Measurements from ENCODE around the gene ITGA1.
A peak's percentile ranks its signal among the peaks of the same experiment; 100 is the strongest.
"Not testable (repeated sequence)": the region's sequence is repeated elsewhere in the genome, so short reads cannot be mapped to it uniquely, and the experiment has no call there.

Gene ITGA1

DNA sequence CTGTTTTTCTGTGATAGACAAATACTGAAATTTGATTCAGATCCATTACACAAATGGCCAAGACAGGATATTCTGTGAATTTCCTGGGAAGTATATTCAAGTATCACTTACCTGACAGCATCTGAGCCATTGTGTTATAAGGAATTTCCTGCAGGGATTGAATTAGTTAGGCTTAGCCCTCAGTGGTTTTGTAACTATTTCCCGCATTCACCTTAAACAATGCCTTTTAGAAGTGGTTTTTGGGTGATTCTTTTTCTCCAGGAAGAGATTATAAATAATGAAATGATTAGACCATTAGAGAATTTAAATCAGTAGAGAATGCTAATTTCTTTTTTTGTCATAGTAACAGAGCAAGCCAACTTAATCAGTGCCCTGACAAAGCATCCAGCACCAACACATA, 30.6 kb downstream of the ITGA1 start:
- Histone ChIP-seq H3K27ac (no peak overlapping the region), H3K4me3 (no peak overlapping the region)

DNA sequence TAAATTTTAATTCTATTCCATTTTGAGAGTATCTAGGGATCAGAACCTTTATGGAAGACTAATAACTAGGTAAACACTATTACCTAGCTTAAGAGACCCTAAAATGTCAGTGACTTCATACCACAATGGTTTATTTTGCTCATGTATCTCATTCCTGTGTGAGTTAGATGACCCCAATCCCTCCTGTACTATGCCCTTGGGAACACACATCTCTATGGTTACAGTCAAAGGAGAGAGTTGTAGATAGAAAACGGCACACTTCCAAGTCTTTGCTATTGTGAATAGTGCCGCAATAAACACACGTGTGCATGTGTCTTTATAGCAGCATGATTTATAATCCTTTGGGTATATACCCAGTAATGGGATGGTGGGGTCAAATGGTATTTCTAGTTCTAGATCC, 31.1 kb downstream of the ITGA1 start:
- not testable (repeated sequence) for H3K27ac ChIP-seq

GRCh38 chr5:52821901-52822300, 34.2 kb downstream of the ITGA1 start:
- H3K4me3 ChIP-seq: no peak overlapping the region
- H3K27ac ChIP-seq: peak overlapping the region in 1 of 21 experiments; percentile 18

More for the DNA sequence above, 31.1 kb downstream of the ITGA1 start:
- not testable (repeated sequence) for H3K4me3 ChIP-seq

DNA sequence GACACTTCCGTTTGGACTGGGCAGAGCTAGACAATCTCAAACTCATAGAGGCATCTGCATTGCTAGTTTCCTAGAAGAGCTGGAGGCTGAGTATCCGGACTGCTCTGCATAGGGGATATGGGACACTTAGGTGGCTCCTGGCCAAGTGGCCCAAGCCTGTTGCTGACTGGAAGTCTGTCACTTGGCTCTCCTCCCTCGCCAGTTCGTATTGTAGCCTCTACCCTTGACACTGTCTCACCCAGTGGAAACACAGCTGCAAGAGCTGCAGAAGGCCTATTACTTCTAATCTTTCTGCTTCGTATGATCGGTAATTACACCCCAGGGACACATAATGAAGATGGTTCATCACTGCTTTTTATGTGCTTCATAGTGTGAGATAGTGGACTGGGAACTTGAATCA, 34.7 kb downstream of the ITGA1 start:
- H3K4me3 ChIP-seq: no peak overlapping the region
- peak overlapping the region in 1 of 21 experiments; percentile 18 for H3K27ac ChIP-seq

DNA sequence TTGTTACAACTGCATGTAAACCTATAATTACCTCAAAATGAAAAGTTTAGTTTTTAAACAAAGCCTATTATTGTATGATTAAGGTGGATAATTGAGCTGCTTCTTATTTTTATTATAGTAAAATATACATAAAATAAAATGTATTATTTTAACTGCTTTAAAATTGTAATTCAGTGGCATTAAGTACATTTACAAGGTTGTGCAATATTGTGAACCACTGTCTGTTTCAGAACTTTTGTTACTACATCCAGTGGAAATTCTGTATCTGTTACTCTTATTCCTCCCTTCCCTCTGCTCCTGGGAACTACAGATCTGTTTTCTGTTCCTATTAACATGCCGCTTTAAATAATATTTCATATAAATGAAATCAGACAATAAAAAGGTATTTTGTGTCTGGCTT, 37.1 kb downstream of the ITGA1 start:
- no peak overlapping the region for H3K27ac ChIP-seq
- H3K4me3 ChIP-seq: no peak overlapping the region

GRCh38 chr5:52825826-52826225, 38.1 kb downstream of the ITGA1 start:
- Histone ChIP-seq H3K27ac (no peak overlapping the region), H3K4me3 (no peak overlapping the region)

DNA sequence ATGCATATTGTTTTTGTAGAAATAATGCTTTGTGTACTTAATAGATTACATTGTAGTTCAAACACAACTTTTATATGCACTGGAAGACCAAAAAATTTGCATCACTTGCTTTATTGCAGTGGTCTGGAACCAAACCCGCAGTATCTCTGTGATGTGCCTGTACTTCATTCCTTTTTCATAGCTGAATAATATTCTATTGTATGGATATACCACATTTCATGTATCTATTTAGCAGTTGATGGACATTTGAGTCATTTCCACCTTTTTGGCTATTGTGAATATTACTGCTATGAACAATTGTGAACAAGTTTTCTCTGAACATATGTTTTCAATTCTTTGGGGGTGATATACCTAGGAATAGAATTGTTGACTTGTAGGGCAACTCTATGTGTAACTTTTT, 40.1 kb downstream of the ITGA1 start:
- Histone ChIP-seq H3K27ac (no peak overlapping the region), H3K4me3 (no peak overlapping the region)

DNA sequence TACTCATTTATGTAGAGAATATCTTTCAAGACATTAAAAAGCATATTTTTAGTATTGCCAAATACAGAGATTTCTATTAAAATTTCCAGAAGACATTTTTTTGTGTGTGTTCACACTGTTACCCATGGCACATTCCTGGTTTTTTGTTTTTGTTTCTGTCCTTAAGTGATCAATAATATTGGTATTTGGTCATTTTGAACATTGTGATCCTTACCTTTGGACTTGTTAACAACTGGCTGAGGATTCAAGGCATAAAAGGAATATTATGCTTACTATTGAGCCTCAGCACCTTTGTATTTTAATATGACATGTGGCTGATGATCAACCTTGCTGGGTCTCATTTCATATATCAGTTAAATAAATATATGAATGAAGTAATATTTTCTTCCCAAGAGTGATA, 41.9 kb downstream of the ITGA1 start:
- Histone ChIP-seq H3K27ac (no peak overlapping the region), H3K4me3 (no peak overlapping the region)

DNA sequence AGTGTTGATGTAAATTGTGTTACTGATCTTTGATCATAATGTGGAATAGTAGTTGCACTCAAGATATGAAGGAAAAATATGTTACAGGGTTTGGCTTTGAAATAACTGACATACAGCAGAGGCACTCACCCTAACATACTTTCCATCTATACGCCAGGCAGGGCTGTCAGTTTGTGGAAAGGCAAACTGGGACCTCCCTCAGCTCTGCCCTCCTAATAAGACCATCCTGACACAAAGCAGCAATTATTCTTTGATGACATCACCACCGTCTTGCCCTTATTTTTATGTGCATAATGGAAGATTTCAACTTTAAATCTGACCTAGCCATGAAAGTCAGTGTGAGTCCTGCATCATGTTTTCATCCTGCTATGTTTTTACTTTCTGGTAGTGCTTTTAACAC, 42.9 kb downstream of the ITGA1 start:
- H3K27ac ChIP-seq: no peak overlapping the region
- H3K4me3 ChIP-seq: no peak overlapping the region

GRCh38 chr5:52831786-52832511, 44.2 kb downstream of the ITGA1 start:
- H3K27ac ChIP-seq: no peak overlapping the region
- no peak overlapping the region for H3K4me3 ChIP-seq

DNA sequence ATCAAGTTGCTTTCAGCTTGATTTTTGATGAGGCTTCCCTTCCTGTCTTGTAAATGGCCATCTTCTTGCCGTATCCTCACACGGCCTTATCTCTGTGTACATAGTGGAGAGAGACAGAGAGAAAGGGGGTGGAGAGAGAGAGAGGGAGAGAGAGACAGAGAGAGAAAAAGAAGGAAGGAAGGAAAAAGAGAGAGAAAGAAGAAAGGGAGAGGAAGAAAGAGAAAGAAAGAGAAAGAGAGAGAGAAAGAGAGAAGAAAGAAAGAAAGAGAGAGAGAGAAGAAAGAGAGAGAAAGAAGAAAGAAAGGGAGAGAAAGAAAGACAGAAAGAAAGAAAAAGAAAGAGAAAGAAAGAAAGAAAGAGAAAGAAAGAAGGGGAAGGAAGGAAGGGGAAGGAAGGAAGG, 46.6 kb downstream of the ITGA1 start:
- H3K4me3 ChIP-seq: no peak overlapping the region
- H3K27ac ChIP-seq: no peak overlapping the region

DNA sequence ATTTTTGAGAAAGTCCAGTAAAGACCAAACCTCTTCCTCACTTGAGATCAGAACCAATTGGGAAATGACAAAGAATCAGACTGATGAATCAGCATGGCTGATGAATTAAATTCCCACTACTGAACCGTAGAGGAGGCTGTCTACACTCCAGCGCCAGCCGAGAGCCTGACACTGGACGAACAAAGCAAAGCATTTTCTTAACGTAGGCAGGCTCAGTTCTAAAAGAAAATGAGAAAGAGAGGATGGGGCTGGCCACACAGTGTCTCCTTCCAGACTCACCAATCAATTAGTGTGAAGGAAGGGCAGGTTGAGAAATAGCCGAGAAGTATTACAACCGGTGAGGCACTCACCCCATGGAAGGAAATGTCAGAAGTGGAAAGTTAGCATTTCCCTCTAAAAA, 49.4 kb downstream of the ITGA1 start:
- Histone ChIP-seq H3K27ac (peak overlapping the region in 5 of 21 experiments; percentile 15 to 63 (median 29)), H3K4me3 (no peak overlapping the region)

DNA sequence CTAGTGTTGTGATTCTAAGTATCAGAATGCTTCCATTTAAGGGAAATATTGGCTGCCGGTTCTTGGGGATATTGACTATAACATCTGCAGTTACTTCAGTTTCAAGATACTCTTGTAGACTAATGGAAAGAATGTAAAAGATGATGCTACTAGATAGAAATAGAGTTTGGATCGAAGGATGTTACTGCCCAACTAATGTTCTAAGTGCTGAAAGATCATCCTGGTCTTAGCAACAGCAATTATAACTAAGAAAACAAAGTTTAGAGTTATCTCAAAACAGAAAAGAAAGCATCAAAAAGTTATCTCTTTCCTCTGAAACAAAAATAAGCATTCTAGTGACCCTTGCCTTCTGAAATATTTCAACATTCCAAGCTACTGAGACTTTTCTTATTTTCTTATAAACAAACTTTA, 49.9 kb downstream of the ITGA1 start:
- H3K27ac ChIP-seq: peak overlapping the region in 4 of 21 experiments; percentile 16 to 63 (median 36)
- no peak overlapping the region for H3K4me3 ChIP-seq

DNA sequence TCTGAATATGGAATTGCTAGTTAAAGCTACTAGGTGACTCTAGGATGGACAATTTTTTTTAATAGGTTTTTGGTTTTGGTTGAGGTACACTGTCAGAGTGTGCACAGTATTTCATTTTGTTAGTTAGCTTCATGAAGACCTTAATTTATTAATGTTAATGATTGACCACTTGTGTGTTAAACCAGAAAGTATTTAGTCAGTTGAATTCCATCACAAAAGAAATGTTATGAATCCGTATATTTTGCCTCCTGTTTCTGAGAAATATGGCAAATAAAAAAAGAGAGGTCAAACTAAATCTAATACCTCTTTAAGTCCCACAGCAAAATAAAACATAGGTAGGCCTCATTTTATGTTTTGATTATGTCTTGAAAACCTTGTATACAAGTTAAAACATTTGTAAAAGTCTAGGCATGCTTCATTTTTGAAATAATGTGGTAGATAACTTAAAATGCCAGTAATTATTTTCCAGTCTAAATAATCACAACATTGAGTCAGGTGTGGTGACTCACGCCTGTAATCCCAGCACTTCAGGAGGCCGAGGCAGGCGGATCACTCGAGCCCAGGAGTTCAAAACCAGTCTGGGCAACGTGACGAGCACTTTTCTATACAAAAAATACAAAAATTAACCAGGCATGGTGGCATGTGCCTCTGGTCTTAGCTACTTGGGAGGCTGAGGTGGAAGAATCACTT, 50.8 kb downstream of the ITGA1 start:
- Histone ChIP-seq H3K27ac (peak overlapping the region in 2 of 21 experiments; percentile 12 to 63), H3K4me3 (no peak overlapping the region)

DNA sequence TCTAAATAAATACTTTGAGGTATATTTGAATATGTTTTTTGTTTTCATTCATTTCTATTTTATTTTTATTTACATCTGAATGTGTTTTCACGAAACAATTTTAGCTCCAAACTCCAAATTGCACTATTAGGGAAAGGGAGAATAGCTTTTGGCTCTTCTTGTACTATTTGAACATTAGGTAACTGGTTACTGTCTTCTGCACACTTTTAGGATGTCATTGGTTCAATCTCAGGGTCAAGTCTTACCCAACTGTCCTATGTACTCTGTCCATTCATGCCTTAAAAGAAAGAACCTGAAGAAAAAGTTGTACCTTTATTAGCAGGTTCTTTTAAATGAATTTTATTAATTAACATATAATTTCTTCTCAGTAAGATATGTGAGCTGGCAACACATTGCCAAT, 51.6 kb downstream of the ITGA1 start:
- Histone ChIP-seq H3K4me3 (no peak overlapping the region), H3K27ac (peak overlapping the region in 1 of 21 experiments; percentile 37)

DNA sequence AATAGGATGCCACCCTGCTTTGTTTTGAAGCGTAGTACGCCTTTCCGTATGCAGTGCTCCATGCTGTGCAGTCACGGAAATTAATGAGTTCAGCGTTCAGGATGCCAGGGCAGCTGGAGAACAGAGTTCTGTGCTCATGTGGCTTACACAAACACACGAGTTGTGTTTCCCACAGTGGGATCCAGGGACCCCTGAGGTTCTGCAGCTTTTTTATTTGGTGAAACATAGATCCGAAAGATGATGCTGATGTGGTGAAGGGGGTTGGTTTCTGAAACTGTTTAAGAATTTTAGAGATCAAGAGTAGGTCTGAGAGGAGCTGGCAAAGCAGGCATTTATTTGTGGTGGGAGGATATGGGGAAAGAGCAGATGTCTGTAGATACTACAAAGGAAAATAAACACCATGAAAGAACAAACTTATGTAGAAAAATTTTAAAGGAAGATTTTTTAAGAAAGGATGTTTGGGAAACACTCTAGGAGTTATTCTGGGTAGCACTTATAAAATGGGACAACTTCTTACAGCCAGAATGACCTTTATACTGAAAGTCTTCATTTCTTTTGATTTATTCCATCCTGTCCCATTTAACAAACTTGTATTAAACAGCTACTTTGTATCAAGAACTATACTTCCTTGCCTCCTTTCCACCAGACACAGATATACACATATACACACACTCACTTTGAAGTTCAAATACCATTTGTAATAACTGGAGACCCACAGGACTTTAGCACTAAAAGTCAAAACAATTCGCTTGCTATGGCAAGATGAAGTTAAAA, 52.7 kb downstream of the ITGA1 start:
- no peak overlapping the region for H3K4me3 ChIP-seq

DNA sequence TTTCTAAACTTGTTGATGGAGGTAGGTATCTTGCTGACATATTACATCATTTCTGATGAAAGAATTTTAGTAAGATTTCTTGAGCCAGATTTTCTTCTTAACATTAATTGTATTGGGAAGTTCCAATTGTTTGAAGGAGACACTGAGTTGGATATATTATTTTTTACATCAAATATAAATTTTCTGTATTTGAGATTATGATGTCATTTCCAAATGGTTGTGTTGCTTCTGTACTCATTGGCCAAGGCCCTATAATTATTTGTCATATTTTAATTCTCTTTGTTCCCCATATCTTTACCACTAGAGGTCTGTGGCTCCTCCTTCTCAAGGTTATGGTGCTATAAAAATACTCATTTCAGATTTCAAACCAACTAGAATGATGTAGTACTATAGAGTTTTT, 53.4 kb downstream of the ITGA1 start:
- H3K27ac ChIP-seq: peak overlapping the region in 3 of 21 experiments; percentile 1 to 50 (median 14)
- H3K4me3 ChIP-seq: no peak overlapping the region

More for the DNA sequence above, 52.7 kb downstream of the ITGA1 start:
- H3K27ac ChIP-seq: peak overlapping the region in 5 of 21 experiments; percentile 1 to 50 (median 37)

GRCh38 chr5:52842111-52842510, 54.4 kb downstream of the ITGA1 start:
- no peak overlapping the region for H3K4me3 ChIP-seq
- H3K27ac ChIP-seq: no peak overlapping the region

- no peak overlapping the region for H3K4me3 ChIP-seq
- H3K27ac ChIP-seq: peak overlapping the region in 1 of 21 experiments; percentile 31
Observed at GRCh38 chr5:52844885-52845284, 57.2 kb downstream of the ITGA1 start.

DNA sequence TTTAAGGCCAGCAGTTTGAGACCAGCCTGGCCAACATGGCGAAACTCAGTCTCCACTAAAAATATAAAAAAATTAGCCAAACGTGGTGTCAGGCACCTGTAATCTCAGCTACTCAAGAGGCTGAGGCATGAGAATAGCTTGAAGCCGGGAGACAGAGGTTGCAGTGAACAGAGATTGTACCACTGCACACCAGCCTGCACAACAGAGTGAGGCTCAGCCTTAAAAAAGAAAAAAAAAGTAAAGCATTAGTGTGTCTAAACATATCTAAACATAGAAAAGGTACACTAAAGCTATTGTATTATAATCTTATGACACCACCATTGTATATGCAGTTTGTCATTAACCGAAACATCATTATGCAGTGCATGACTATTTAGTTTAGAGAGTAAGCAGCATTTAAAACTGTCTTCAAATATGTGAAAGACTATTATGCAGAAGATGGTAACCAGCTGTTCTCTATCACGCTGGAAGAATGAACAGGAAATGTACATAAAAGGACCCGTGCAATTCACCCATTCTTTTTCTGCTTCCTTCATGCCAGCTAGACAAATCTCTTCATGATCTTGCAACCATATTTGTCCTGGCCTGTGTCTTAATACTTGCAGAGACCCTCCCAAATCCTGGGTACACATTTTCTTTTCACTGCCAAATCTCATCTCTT, 58.6 kb downstream of the ITGA1 start:
- Histone ChIP-seq H3K4me3 (no peak overlapping the region), H3K27ac (no peak overlapping the region)

Data from skin epidermis (tissue), 12 donors.